K562 (cell line): ENCODE results near the gene POU2F1. TPM values are rescaled to one million over a fixed set of nuclear protein-coding genes. Genes with fewer than 3 reads are reported as not detected.

Source experiments
- ATAC-seq: fragments of 200-7000 bp; cut with Tn5 transposase; 3 replicates; pipeline ENCODE4 v1.9.1; 2020; ENCODE audit warnings: moderate library complexity
- BruUV-seq: library from RNA; stranded (reverse); fragments of 400-500 nt; replicated peaks from 2 replicates; lab custom pipeline; 2021; lab: Mats Ljungman, UMichigan
- CTCF ChIA-PET: fragments of 300-600 bp; formaldehyde crosslinking; extraction: SDS; loops from one replicate; lab custom pipeline; 2021; ENCODE audit warnings: low intra/inter-chr PET ratio; lab: Yijun Ruan, JAX
- POLR2A ChIA-PET: fragments of 300-600, 350-650 bp; sonication (Branson Sonifier 250); formaldehyde crosslinking; extraction: SDS; loops from one replicate; lab custom pipeline; 2021; ENCODE audit warnings: antibody characterized with exemption, inconsistent platforms; lab: Yijun Ruan, JAX
- DNase-seq, 4 experiments: peaks; one replicate each; pipeline versions ENCODE4 v3.0.0 to v3.0.0-alpha.2; 2011 to 2018; ENCODE audit warnings: low spot score in 3 of 4, mixed read lengths in 3 of 4; ENCODE audit errors: extremely low read depth in 1 of 4
- FAIRE-seq: peaks from 2 replicates; lab custom pipeline; 2011; peaks lifted over from hg19 to GRCh38; lab: Jason Lieb, UNC
- H2AFZ ChIP-seq: 2 replicates; pipeline ENCODE4 v1.6.0; 2011; ENCODE audit warnings: low read depth, low read length, control low read depth, inconsistent platforms
- H3K27ac ChIP-seq: fragments of 200-600 bp; 3 replicates; pipeline ENCODE4 v1.8.0; 2011; ENCODE audit warnings: low read depth, mild to moderate bottlenecking, control low read depth, inconsistent platforms, low read length, moderate library complexity, mixed read lengths; ENCODE audit errors: extremely low read depth
- H3K27me3 ChIP-seq, 2 experiments: fragments of 300-600 bp in 1 of 2; 2 replicates in 1 of 2; 3 replicates in 1 of 2; pipeline versions ENCODE4 v1.6.0 to v1.8.0; 2011; ENCODE audit warnings: inconsistent platforms in 2 of 2, low read length in 2 of 2, mild to moderate bottlenecking in 1 of 2, mixed read lengths in 1 of 2, moderate library complexity in 1 of 2; ENCODE audit not compliant: control insufficient read depth in 2 of 2, insufficient read depth in 2 of 2
- H3K36me3 ChIP-seq: fragments of 300-600 bp; 3 replicates; pipeline ENCODE4 v1.8.0; 2011; ENCODE audit warnings: mild to moderate bottlenecking, low read length, inconsistent platforms; ENCODE audit not compliant: control insufficient read depth, insufficient read depth
- H3K4me1 ChIP-seq, 2 experiments: fragments of 200-600 bp in 1 of 2; replicated peaks in 1 of 2; 2 replicates in 1 of 2; 3 replicates in 1 of 2; pipeline versions ENCODE4 v1.5.1 to v1.8.0; 2011; ENCODE audit warnings: inconsistent platforms in 2 of 2, low read length in 2 of 2, mild to moderate bottlenecking in 1 of 2, mixed read lengths in 1 of 2, moderate library complexity in 1 of 2; ENCODE audit not compliant: control insufficient read depth in 2 of 2, insufficient read depth in 2 of 2
- H3K4me2 ChIP-seq: 2 replicates; pipeline ENCODE4 v1.6.1; 2011; ENCODE audit warnings: low read length, control low read depth, inconsistent platforms, mixed read lengths; ENCODE audit not compliant: insufficient read depth
- H3K4me3 ChIP-seq: fragments of 200-600 bp; sonication (generic), shearing (Covaris generic); 2 replicates; pipeline ENCODE4 v1.5.1; 2016; ENCODE audit warnings: control low read depth, inconsistent platforms
- H3K79me2 ChIP-seq: fragments of 200-600 bp; 3 replicates; pipeline ENCODE4 v1.8.0; 2011; ENCODE audit warnings: low read length, inconsistent platforms; ENCODE audit not compliant: control insufficient read depth, insufficient read depth
- H3K9ac ChIP-seq, 2 experiments: 2 replicates each; pipeline versions ENCODE4 v1.6.0 to v1.6.1; 2011; ENCODE audit warnings: low read depth in 2 of 2, low read length in 2 of 2, control low read depth in 1 of 2, inconsistent platforms in 1 of 2, mild to moderate bottlenecking in 1 of 2, mixed read lengths in 1 of 2; ENCODE audit not compliant: insufficient read depth in 1 of 2
- H3K9me1 ChIP-seq: one replicate; pipeline ENCODE4 v1.6.0; 2011; ENCODE audit warnings: inconsistent platforms, mild to moderate bottlenecking, low read length, moderate library complexity; ENCODE audit not compliant: control insufficient read depth, insufficient read depth
- H3K9me3 ChIP-seq: replicated peaks from 2 replicates; pipeline ENCODE4 v1.5.1; 2011; ENCODE audit warnings: low read depth, low read length, inconsistent platforms; ENCODE audit not compliant: control insufficient read depth, insufficient read depth
- H4K20me1 ChIP-seq: replicated peaks from 2 replicates; pipeline ENCODE4 v1.6.1; 2011; ENCODE audit warnings: low read length, inconsistent platforms, mixed read lengths; ENCODE audit not compliant: control insufficient read depth, insufficient read depth
- CTBP1 ChIP-seq: fragments of 450-650 bp; IDR thresholded peaks from 2 replicates; pipeline ENCODE4 v1.6.1; 2016; ENCODE audit warnings: borderline replicate concordance
- FOXM1 ChIP-seq, 2 experiments: fragments of 450-650 bp in 1 of 2; sonication (generic) in 1 of 2; formaldehyde crosslinking in 1 of 2; IDR thresholded peaks; 2 replicates each; pipeline versions ENCODE4 v1.6.1 to v1.9.0; 2017 to 2022; ENCODE audit warnings: low read depth in 2 of 2, mild to moderate bottlenecking in 2 of 2, missing genetic modification reagents in 1 of 2, moderate library complexity in 1 of 2
- IRF2 ChIP-seq: sonication (generic); formaldehyde crosslinking; IDR thresholded peaks from 2 replicates; pipeline ENCODE4 v1.8.1; 2022; ENCODE audit warnings: mild to moderate bottlenecking, missing genetic modification reagents
- NR2F6 ChIP-seq: fragments of 450-650 bp; formaldehyde crosslinking; IDR thresholded peaks from 2 replicates; pipeline ENCODE4 v1.4.0; 2020; ENCODE audit warnings: mild to moderate bottlenecking
- PYGO2 ChIP-seq: fragments of 450-650 bp; IDR thresholded peaks from 2 replicates; pipeline ENCODE4 v1.6.1; 2016; ENCODE audit warnings: mild to moderate bottlenecking, missing genetic modification characterization, moderate library complexity, missing compliant biosample characterization
- SRSF9 ChIP-seq: fragments of 200-400 bp; formaldehyde crosslinking; IDR thresholded peaks from 2 replicates; pipeline ENCODE4 v1.6.1; 2017; ENCODE audit warnings: low read depth, low read length, borderline replicate concordance
- TSC22D4 ChIP-seq: fragments of 450-650 bp; IDR thresholded peaks from 2 replicates; pipeline ENCODE4 v1.6.1; 2016; ENCODE audit warnings: missing genetic modification characterization, missing biosample characterization, control low read depth
- ZNF76 ChIP-seq: fragments of 250-450 bp; sonication (Bioruptor Pico); IDR thresholded peaks from 2 replicates; pipeline ENCODE4 v1.4.0; 2020; ENCODE audit warnings: mild to moderate bottlenecking, moderate library complexity, borderline replicate concordance
- WGBS: fragments of 100-300 bp; shearing (Covaris generic); methylation state at CpG from one replicate; pipeline ENCODE4 v1.1.6; 2016; ENCODE audit warnings: low coverage, mixed read lengths; ENCODE audit not compliant: insufficient coverage; ENCODE audit errors: missing lambda C conversion rate; 5-methylcytosine and 5-hydroxymethylcytosine counted together
- in situ Hi-C: fragments of 300-500 bp; cut with MboI; formaldehyde crosslinking; loops from 4 replicates; pipeline ENCODE4 v1.15.0; 2018; ENCODE audit warnings: inconsistent platforms, mixed read lengths
- intact Hi-C: fragments of 100-400 bp; cut with micrococcal nuclease; formaldehyde crosslinking; loops from 2 replicates; pipeline ENCODE4 v1.14.2; 2022
- polyA plus RNA-seq, 8 experiments: library from polyadenylated mRNA; depleted of rRNA in 4 of 8; stranded (reverse) in 5 of 8; unstranded in 3 of 8; fragments of >200 nt; fragmentation: Nextera tagmentation in 2 of 8; fragmentation: Illumina TruSeq in 1 of 8; extraction: Ambion mirVana in 2 of 8; extraction: Trizol in 1 of 8; gene quantifications; 2 replicates each; pipeline versions ENCODE4 v1.2.1 to v1.2.3, GENCODE V29; 2011 to 2014; ENCODE audit warnings: inconsistent platforms in 1 of 8, missing spikeins in 1 of 8
- total RNA-seq, 7 experiments: library from RNA; depleted of rRNA in 6 of 7; stranded (reverse); fragments of >200 nt in 6 of 7; fragmentation: Illumina TruSeq in 2 of 7; extraction: Trizol in 2 of 7; gene quantifications; 2 replicates each; pipeline versions ENCODE4 v1.2.1 to v1.2.3, GENCODE V29; 2011 to 2021; ENCODE audit warnings: low replicate concordance in 1 of 7

The POU2F1 gene
- total and polyA plus RNA-seq, 9 of the 15 experiments (the other 6 are each of a cell fraction or from before 2014, with no cell fraction given): 2.6 to 22.3 (median 8.8) TPM

DNA sequence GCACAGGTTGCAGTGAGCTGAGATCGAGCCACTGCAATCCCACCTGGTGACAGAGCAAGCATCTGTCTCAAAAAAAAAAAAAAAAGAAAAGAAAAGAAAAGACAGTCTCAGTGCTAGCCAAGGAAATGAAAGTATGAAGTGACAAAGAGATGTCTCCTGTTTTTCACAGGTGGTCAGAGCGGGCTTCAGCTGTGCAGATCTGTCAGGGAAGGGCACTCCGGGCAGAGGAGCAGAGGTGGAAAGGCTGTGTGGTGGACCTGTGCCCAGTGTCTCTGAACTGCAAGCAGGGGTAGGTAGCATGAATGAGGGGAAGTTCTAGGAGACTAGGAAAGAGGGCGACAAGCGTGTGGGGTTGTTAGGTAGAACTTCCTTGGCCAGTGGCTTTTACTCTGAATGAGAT, 230.2 kb downstream of the POU2F1 start (continued):
- TF ChIP-seq SRSF9 (no peak), NR2F6 (CRISPR knock-in tag) (no peak), TSC22D4 (no peak), ZNF76 (CRISPR knock-in tag) (no peak), IRF2 (CRISPR knock-in tag) (no peak)

DNA sequence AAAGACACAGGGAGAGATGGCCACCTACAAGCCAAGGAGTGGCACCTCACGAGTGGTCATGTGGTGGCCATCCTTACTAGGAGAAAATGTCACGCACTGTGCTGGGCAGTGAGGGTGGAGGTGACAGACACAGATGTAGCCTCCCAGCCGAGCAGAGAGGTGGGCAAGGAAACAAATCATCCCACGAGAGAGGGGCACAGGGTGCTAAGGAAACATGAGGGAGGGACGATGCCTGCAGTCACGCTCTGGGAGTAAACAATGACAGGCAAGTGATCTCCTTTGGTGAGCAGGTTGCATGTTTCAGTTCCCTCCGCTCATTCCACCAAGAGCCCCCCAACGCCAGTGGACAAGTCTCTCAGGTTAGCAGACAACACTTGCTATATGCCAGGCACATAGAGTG, 231.8 kb downstream of the POU2F1 start:
- no peak overlapping the region for H3K4me3 ChIP-seq
- no peaks in the 10 kb centered on the region for H3K79me2 ChIP-seq
- H3K4me1 ChIP-seq: peaks cover 16 to 17% of the 10 kb centered on the region in 2 experiments
- DNase-seq (no peak), FAIRE-seq (no peak), ATAC-seq (no peak)
- no peak overlapping the region for H2AFZ ChIP-seq
- H3K9me3 ChIP-seq: no peaks in the 10 kb centered on the region
- peaks cover 29 to 37% of the 10 kb centered on the region in 2 experiments for H3K27me3 ChIP-seq
- no peak overlapping the region for H3K9ac ChIP-seq
- no peaks in the 10 kb centered on the region; the same call in 1 of the 2 replicates for H4K20me1 ChIP-seq
- WGBS: 19% methylated on average over 8 of the region's 8 CpGs
- ChIA-PET CTCF (no interaction called here), POLR2A (interaction anchor here (1.0 kb wide), 2 partner anchors 12 to 179 kb away, joined by 3 to 6 read pairs; no protein-coding TSS in a partner anchor)
- intact Hi-C loops (no loop called here), in situ Hi-C loops (no loop called here)
- H3K27ac ChIP-seq: no peak overlapping the region
- H3K9me1 ChIP-seq: no peaks in the 10 kb centered on the region
- no peak overlapping the region for H3K4me2 ChIP-seq
- 0 out of 2 replicates have a peak, but pooled peaks have one; percentile 38 for TF ChIP-seq CTBP1
- TF ChIP-seq PYGO2 (tag): no peak
- no peak for TF ChIP-seq FOXM1 (IDR thresholded peaks at IDR 0.05; ENCODE audit: low read depth)
- no peak for TF ChIP-seq FOXM1 (CRISPR knock-in tag; IDR thresholded peaks at IDR 0.05; ENCODE audit: low read depth)
- no peaks in the 10 kb centered on the region for H3K36me3 ChIP-seq
- no TSS peak for BruUV-seq
